Thoracic aorta (tissue), 2 donors: ENCODE measurements around the gene CCDC83. TPM values are rescaled to one million over a fixed set of nuclear protein-coding genes. Genes with fewer than 3 reads are reported as not detected.
"Not testable (repeated sequence)": the region's sequence is repeated elsewhere in the genome, so short reads cannot be mapped to it uniquely, and the experiment has no call there.

Experiments
- ATAC-seq: fragments of 150-250 bp; one replicate; pipeline ENCODE4 v1.8.0; 2017; ENCODE audit warnings: low read depth; ENCODE audit not compliant: insufficient number of reproducible peaks, low FRiP score
- DNase-seq: peaks from one replicate; pipeline ENCODE4 v3.0.0-alpha.2; 2020; ENCODE audit warnings: low spot score
- H3K27ac ChIP-seq, 2 donors: fragments of 200-600 bp; sonication (generic); 1 replicate in 1 of 2; 2 replicates in 1 of 2; pipeline ENCODE4 v1.5.1; 2016; ENCODE audit warnings: mild to moderate bottlenecking in 2 of 2, moderate library complexity in 2 of 2
- H3K27me3 ChIP-seq: fragments of 200-600 bp; sonication (generic); replicated peaks from 2 replicates; pipeline ENCODE4 v1.6.0; 2016; ENCODE audit warnings: mild to moderate bottlenecking; ENCODE audit not compliant: insufficient read depth
- H3K36me3 ChIP-seq: fragments of 200-600 bp; sonication (generic); one replicate; pipeline ENCODE4 v1.5.1; 2016
- H3K4me1 ChIP-seq, 2 donors: fragments of 200-600 bp; sonication (generic); 1 replicate in 1 of 2; 2 replicates in 1 of 2; pipeline versions ENCODE4 v1.5.1 to v1.6.0; 2016; ENCODE audit warnings: low read depth in 2 of 2, mild to moderate bottlenecking in 1 of 2; ENCODE audit not compliant: control insufficient read depth in 1 of 2
- H3K4me3 ChIP-seq: fragments of 200-600 bp; sonication (generic); 2 replicates; pipeline ENCODE4 v1.5.1; 2016; ENCODE audit warnings: mild to moderate bottlenecking
- H3K9me3 ChIP-seq: fragments of 200-600 bp; sonication (generic); 2 replicates; pipeline ENCODE4 v1.5.1; 2016
- total RNA-seq, 2 donors: library from RNA; depleted of rRNA; stranded (reverse); fragments of >200 nt; gene quantifications; one replicate each; pipeline versions ENCODE4 v1.1.0 to v1.2.3, GENCODE V29; 2016
- TF ChIP-seq, protein P1 (sequence below): fragments of 200-600 bp; sonication (generic); IDR thresholded peaks from one replicate; pipeline ENCODE4 v1.5.1; 2019; ENCODE audit warnings: antibody characterized with exemption

The CCDC83 gene
- total RNA-seq, 2 donors from 2014 or later = not detected

DNA sequence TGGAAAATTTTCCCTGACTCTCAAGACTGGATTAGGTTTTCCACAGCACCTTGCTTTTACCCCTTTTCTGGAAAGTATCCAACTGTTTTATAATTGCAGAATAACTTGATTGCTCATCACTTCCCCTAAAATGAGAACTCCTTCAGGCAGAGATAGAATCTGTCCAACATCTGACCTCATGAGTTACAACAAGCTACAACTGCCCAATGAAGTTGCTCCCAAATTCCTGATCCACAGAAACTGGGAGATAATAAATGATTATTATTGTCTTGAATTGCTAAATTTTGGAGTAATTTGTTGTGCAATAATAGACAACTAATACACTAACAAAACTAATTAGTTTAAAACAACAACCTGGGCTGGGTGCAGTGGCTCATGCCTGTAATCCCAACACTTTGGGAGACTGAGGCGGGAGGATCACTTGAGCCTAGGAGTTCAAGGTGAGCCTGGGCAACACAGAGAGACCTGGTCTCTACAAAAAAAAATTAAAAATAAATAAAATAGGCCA, 10.0 kb upstream of the CCDC83 start:
- no peak overlapping the region for H3K27ac ChIP-seq
- ATAC-seq (no peak), DNase-seq (no peak)

DNA sequence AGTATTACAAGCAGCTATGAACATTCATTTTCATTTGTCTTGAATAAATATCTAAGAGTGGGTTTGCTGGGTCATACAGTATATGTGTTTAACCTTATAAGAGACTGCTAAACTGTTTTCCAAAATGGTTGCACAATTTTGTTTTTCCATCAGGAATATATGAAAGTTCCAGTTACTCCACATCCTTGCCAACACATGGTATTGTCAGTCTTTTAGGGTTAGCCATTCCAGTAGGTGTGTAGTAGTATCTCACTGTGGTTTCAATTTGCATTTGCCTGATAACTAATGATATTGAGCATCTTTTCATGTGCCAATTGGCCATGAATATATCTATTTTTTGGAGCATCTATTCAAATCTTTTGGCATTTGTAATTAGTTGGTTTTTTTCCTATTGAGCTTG, 7.7 kb upstream of the CCDC83 start:
- H3K36me3 ChIP-seq = no peaks in the 10 kb centered on the region
- H3K4me1 ChIP-seq = no peaks in the 10 kb centered on the region
- TF ChIP-seq, protein P1, sequence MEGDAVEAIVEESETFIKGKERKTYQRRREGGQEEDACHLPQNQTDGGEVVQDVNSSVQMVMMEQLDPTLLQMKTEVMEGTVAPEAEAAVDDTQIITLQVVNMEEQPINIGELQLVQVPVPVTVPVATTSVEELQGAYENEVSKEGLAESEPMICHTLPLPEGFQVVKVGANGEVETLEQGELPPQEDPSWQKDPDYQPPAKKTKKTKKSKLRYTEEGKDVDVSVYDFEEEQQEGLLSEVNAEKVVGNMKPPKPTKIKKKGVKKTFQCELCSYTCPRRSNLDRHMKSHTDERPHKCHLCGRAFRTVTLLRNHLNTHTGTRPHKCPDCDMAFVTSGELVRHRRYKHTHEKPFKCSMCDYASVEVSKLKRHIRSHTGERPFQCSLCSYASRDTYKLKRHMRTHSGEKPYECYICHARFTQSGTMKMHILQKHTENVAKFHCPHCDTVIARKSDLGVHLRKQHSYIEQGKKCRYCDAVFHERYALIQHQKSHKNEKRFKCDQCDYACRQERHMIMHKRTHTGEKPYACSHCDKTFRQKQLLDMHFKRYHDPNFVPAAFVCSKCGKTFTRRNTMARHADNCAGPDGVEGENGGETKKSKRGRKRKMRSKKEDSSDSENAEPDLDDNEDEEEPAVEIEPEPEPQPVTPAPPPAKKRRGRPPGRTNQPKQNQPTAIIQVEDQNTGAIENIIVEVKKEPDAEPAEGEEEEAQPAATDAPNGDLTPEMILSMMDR = no peak
- no peaks in the 10 kb centered on the region for H3K9me3 ChIP-seq
- DNase-seq (no peak), ATAC-seq (no peak)
- H3K4me3 ChIP-seq = no peak overlapping the region
- no peaks in the 10 kb centered on the region for H3K27me3 ChIP-seq
- no peak overlapping the region for H3K27ac ChIP-seq

More for the DNA sequence above, 10.0 kb upstream of the CCDC83 start:
- Histone ChIP-seq H3K4me3 (no peak overlapping the region), H3K4me1 (no peaks in the 10 kb centered on the region), H3K9me3 (no peaks in the 10 kb centered on the region), H3K36me3 (no peaks in the 10 kb centered on the region), H3K27me3 (no peaks in the 10 kb centered on the region)
- TF ChIP-seq, protein P1 = no peak

GRCh38 chr11:85848006-85848405, 7.2 kb upstream of the CCDC83 start:
- TF ChIP-seq, protein P1 = no peak
- no peaks in the 10 kb centered on the region for H3K4me1 ChIP-seq
- no peaks in the 10 kb centered on the region for H3K9me3 ChIP-seq
- H3K36me3 ChIP-seq = no peaks in the 10 kb centered on the region
- no peak for ATAC-seq
- H3K27ac ChIP-seq = no peak overlapping the region
- no peak for DNase-seq
- H3K4me3 ChIP-seq = no peak overlapping the region
- H3K27me3 ChIP-seq = no peaks in the 10 kb centered on the region

GRCh38 chr11:85848556-85848955, 6.6 kb upstream of the CCDC83 start:
- no peak for DNase-seq
- no peak overlapping the region for H3K4me3 ChIP-seq
- TF ChIP-seq, protein P1 = no peak

GRCh38 chr11:85852754-85853153, 2.4 kb upstream of the CCDC83 start:
- H3K4me1 ChIP-seq, DNase-seq, ATAC-seq, H3K27ac ChIP-seq, H3K27me3 ChIP-seq, H3K4me3 ChIP-seq, H3K9me3 ChIP-seq, H3K36me3 ChIP-seq: not testable (repeated sequence)

More at GRCh38 chr11:85848556-85848955, 6.6 kb upstream of the CCDC83 start:
- Histone ChIP-seq H3K4me1 (no peaks in the 10 kb centered on the region), H3K9me3 (no peaks in the 10 kb centered on the region), H3K36me3 (no peaks in the 10 kb centered on the region), H3K27ac (no peak overlapping the region), H3K27me3 (no peaks in the 10 kb centered on the region)
- no peak for ATAC-seq

GRCh38 chr11:85853541-85853940, 1.6 kb upstream of the CCDC83 start:
- DNase-seq, H3K4me1 ChIP-seq, H3K36me3 ChIP-seq, H3K4me3 ChIP-seq, ATAC-seq, H3K9me3 ChIP-seq, H3K27ac ChIP-seq, H3K27me3 ChIP-seq: not testable (repeated sequence)
